NCI-H524 treated with DMSO at 0.1 percent for 48 hours (cell line): ENCODE measurements around the gene PRKCB.

ENCODE experiments used
- DNase-seq: peaks from one replicate; lab custom pipeline; 2025; lab: John Stamatoyannopoulos, UW

The PRKCB gene

DNA sequence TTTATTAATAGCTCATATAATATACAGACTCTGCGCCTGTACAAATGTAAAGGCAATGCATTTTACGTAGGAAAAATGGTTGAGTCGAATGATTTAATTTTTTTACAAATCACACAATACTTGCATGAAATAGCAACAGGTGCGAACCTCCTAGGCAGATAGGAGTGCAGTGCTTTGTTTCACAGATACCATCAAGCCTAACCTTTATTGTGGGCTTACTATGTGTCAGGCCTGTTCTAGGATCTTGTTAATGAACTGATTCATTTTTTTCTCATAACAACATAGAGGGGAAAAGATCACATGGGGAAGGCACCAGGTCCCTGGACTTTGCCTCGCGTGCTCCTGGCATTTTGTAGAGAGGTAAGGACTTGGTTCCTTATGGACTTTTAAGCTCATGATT, 107.8 kb downstream of the PRKCB start:
- no peak for DNase-seq

- no peak for DNase-seq
These were observed 108.6 kb downstream of the PRKCB start for GRCh38 chr16:23944381-23944780.

GRCh38 chr16:23945243-23945642, 109.5 kb downstream of the PRKCB start:
- DNase-seq: no peak

DNA sequence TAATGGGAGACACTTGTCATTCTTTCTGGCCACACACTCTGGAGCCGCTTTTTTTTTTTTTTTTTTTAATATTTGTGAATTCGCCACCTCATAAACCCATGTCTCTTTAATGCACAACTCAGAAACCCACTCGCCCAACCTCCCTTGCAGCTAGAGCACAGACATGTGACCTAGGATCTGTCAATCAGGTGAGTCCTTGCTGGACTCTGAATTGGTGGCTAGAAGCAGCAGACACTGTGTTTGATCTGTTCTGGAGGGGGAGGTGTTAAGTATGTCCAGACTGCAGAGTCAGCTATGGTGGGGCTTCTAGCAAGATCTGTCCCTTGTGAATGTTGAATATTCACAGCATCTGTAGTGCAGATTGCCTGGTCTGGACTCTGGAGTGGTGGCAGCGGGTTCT, 112.1 kb downstream of the PRKCB start:
- no peak for DNase-seq

DNA sequence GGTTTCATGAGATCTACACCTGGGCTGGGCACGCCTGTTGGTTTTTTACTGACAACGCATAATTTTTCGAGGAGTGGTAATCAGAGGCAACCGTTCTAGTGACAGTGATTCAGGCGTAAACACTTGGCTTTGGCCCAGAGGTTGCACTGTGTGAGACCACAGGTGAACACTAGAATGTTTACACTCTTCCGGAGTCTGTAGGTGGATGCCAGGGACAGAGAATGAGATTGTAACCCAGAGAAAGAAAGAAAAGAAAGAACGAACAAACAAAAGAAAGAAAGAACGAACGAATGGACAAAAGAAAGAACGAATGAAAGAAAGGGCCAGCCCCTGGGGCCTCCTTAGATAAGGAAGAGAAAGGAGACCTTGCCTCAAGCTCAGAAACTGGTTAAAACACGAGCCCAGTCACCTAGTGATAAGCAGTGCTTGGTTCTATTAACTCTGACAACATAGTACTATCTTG, 113.2 kb downstream of the PRKCB start:
- no peak for DNase-seq

- no peak for DNase-seq
These were observed 114.0 kb downstream of the PRKCB start for GRCh38 chr16:23949630-23950290.

- no peak for DNase-seq
These were observed 114.6 kb downstream of the PRKCB start for GRCh38 chr16:23950291-23950894.

GRCh38 chr16:23950898-23951297, 115.1 kb downstream of the PRKCB start:
- DNase-seq: no peak

DNA sequence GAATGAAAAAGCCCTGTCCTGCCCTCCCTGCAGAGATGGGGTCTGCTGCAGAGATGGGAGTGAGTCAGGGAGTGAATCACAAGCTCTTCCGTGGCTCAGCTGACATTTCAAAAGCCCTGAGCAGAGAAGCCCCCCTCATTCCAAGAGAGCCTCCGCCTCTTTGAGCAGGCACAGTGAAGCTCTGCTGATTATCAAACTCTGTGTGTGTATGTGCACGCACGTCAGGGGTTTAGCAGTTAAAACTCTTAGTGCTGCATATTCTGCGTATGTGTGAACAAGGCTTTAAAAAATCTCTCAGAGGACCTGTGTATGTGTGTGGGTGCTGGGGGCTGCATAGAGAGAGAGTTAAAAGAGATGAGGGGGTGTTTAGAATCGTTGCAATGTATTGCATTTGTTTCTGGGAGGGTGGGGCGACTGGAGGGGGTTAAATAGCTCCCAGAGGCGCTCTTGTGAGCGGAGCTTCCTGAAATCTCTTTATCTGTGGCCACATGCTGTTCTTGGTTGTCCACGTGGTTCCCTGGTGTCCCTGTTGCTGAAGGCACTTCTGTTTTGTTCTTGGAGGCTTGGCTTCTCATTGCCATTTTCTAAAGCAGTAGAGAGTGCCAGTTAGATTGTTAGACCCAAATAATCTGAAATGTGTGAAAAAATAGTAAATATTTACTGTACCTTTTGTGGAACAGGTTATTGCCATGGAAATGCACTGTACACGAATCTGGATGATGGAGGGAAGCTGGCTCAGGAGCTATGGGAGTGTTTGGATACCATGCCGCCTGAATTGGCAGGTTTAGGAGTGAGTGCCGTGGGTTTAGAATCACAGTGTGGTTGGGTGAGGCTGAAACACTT, 116.6 kb downstream of the PRKCB start:
- no peak for DNase-seq

- no peak for DNase-seq
These were observed 117.2 kb downstream of the PRKCB start for GRCh38 chr16:23952971-23953300.

GRCh38 chr16:23953476-23953875, 117.7 kb downstream of the PRKCB start:
- DNase-seq: no peak

- DNase-seq: no peak
These were observed 119.3 kb downstream of the PRKCB start for GRCh38 chr16:23955088-23955487.

DNA sequence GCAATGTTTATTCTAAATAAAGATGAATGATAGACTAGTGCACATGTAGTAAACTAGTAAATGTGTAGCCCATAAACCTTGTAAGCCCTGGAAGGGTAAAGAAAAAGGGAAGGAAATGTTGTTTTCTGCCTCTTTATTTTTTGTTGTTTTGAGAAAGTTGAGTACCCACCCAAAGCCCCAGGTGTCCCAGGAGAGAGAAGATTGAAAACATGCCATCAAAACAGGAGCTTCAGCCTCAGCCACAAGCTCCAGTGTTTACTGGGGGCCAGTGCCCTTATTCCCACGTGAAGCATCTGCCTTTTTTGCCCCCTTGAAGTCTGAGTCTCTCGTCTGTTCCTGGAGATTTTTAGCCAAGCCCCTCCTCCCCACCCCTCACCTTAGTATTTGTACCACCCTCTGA, 121.5 kb downstream of the PRKCB start:
- no peak for DNase-seq

DNA sequence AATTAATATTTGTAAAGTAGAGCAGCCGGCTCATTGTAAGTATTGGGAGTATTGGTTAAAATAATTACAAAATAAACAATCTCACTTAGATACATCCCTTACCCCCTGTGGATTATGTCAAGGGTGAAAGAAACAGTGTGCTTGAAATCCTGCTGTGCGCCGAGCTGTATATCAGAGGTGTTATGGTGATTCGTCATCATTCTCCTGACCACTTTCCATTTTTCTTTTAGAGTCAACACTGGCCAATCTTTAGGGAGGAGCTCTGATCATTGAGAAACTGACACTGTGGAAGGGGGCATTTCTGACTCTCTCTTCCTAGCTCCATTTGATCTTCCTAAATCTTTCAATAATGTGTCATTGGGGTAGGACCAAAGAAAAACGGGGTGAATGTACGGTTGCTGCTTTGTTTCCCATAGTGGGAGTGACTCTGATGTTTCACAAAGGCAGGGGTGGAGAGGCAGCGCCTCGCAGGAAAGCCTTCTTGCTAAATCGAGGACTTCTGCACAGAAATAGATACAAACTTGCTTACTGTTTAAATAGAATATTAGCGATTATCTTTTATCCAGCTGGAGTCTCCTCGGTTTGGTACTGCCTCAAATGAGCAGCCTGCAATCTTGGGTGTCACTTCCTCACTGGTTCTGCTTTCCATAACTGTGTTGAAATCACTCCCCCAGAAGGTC, 123.4 kb downstream of the PRKCB start:
- no peak for DNase-seq

GRCh38 chr16:23959752-23960072, 123.9 kb downstream of the PRKCB start:
- no peak for DNase-seq

DNA sequence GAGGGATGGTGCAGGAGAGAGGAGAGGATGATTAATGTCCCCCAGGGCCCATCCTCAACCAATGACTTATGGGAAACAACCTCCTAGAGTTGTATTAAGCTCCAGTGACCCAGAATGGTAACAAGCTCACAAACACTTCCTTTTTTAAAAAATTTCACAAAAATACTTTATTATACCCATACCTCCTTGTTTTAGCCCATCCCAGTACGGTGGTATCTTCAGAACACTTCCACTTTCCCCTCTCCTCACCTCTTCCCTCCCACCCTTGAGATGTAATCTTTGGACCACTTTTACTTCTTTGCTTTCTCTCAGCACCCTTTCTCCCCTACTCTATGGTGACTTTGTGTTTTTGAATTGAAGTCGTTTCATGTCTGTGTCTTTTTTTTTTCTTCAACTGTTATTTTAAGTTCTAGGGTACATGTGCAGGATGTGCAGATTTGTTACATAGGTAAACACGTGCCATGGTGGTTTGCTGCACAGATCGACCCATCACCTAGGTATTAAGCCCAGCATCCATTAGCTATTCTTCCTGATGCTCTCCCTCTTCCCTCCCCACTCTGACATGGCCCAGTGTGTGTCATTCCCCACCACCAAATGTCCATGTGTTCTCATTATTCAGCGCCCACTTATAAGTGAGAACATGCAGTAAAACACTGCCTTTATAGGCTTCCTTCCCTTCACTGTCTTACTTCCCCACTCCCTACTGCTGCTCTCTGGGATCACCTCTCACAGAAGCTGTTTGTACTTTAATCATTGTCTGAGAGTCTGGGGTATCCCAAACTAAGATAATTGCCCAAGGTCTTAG, 124.5 kb downstream of the PRKCB start:
- no peak for DNase-seq

DNA sequence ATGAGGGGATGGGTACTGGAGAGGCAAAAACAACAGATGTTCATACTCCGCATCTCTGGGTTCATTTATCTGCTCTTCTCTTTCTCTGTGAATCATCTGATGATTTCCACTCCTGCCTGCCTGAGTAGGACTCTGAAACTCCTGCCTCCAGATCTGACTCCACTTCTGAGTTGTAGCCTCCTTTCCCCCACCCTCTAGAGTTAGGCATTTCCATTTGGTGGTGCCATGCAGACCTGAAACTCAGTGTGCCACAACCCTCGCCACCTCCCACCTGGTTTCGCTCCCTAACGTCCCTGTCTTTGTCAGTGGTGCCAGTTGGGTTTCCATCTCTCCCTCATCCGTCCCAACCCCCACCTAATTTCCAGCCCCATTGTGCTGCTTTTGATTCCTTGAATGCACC, 126.2 kb downstream of the PRKCB start:
- DNase-seq: no peak

GRCh38 chr16:23964136-23964535, 128.4 kb downstream of the PRKCB start:
- no peak for DNase-seq

DNA sequence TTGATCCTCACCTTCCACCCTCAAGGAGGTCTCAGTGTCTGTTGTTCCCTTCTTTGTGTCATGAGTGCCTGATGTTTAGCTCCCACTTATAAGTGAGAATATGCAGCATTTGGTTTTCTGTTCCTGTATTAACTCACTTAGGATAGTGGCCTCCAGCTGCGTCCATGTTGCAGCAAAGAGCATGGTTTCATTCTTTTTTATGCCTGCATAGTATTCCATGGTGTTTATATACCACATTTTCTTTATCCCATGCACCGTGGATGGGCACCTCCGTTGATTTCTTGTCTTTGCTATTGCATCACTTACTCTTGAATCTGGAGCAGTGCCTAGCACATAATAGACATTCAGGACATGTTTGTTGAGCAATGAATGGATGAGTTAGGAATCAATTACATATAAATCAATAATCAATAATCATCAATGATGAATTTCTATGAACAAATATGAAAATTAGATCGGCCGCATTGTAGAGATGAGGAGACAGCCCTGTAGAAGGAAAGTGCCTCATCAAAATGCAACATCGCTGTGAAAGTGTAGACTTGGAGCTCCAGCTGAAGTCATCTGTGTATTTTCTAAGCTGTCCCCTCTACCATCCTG, 129.5 kb downstream of the PRKCB start:
- DNase-seq: no peak

- no peak for DNase-seq
These were observed 131.0 kb downstream of the PRKCB start for GRCh38 chr16:23966597-23967394.

DNA sequence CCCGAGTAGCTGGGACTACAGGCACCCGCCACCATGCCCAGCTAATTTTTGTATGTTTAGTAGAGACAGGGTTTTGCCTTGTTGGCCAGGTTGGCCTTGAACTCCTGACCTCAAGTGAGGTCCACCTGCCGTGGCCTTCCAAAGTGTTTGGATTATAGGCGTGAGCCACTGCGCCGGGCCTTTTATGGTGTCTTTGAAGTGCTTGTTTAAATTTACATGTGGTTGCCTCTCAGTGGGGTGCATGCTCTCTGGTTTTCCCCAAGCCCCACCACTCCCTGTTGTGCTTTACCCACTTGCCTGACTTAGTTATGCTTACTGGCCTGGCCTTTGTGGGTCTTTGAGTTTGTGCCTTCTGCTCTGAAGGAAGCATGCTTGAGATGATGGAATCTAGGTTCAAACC, 132.0 kb downstream of the PRKCB start:
- DNase-seq: no peak
